ENCODE measurements around the gene SUSD5. TPM values are rescaled to one million over a fixed set of nuclear protein-coding genes. Genes with fewer than 3 reads are reported as not detected.

The SUSD5 gene
- total and polyA plus RNA-seq, 2 of the 4 experiments (the other 2 are of a cell fraction): 1.4 to 2.9 TPM

DNA sequence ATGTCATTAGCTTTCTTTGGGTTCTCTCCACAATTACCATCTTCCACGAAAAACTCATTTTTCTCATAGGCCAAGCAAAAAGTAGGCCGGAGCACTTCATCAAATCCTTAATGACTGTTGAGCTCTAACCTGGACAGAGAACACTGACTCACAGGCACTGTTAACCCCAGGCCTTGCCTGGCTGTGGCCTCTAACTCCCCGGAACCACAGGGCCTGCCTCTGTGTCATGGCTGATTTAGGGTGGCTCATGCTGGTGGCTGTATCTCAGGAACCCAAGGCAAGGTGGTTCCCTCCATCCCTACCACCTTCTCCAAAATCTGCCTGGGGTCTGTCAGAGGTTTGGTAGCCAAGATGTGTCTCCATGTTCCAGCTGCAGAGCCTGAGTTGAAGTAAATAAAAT is 101.1 kb downstream of the SUSD5 start:
- no peaks in the 10 kb centered on the region for H3K9me3 ChIP-seq (ENCODE audit: control insufficient read depth, insufficient read depth, low read length)
- no peak overlapping the region for H2BK120ac ChIP-seq (ENCODE audit: low read depth, low read length)
- peaks cover 8% of the 10 kb centered on the region; the same call in 1 of the 2 replicates for H4K20me1 ChIP-seq (ENCODE audit: insufficient read depth, low read length)
- H3K4me1 ChIP-seq (ENCODE audit: control insufficient read depth, insufficient read depth, low read length): no peaks in the 10 kb centered on the region; the same call in 1 of the 2 replicates
- no peak overlapping the region for H2BK20ac ChIP-seq (ENCODE audit: low read depth, low read length)
- H3K23ac ChIP-seq (ENCODE audit: low read depth, low read length): no peak overlapping the region
- in situ Hi-C loops (cut with MboI; ENCODE audit: low sequenced_read_pairs): no loop called here
- no CpG with 5 or more reads among the region's 3 CpGs for WGBS, 2 experiments (ENCODE audit: extremely low coverage in 2 of 2, insufficient read length in 1 of 2)
- peaks cover 7% of the 10 kb centered on the region for H3K9me1 ChIP-seq (ENCODE audit: insufficient read depth, low read length)
- no peak overlapping the region for H3K9ac ChIP-seq (ENCODE audit: low read depth, low read length)
- no peak overlapping the region for H4K5ac ChIP-seq (ENCODE audit: low read depth, low read length)
- ChIA-PET POLR2A (ENCODE audit: unreplicated experiment) (no interaction called here), CTCF (no interaction called here)
- dilution Hi-C loops (cut with HindIII; ENCODE audit: low sequenced_read_pairs, unreplicated experiment): no loop called here
- H3K18ac ChIP-seq (ENCODE audit: low read depth, low read length): no peak overlapping the region
- DNase-seq (no peak), ATAC-seq (ENCODE audit: low read depth) (no peak)
- no peak overlapping the region for H3K4me3 ChIP-seq (ENCODE audit: insufficient read depth, low read depth, low read length)
- no peak overlapping the region for H4K8ac ChIP-seq (ENCODE audit: low read depth in 2 of 2, low read length in 2 of 2)
- H3K36me3 ChIP-seq (ENCODE audit: control insufficient read depth, insufficient read depth, low read length): peaks cover 10% of the 10 kb centered on the region
- no peaks in the 10 kb centered on the region for H3K27me3 ChIP-seq (ENCODE audit: control insufficient read depth, insufficient read depth, low read length)
- no peak overlapping the region for H4K91ac ChIP-seq (ENCODE audit: insufficient read depth, low read depth, low read length)
- no TSS peak for BruUV-seq (replicated peaks)
- intact Hi-C loops (cut with micrococcal nuclease): no loop called here
- H2BK15ac ChIP-seq (ENCODE audit: low read depth, low read length): no peak overlapping the region
- peaks cover 31 to 60% of the 10 kb centered on the region in 2 experiments for H3K79me1 ChIP-seq (ENCODE audit: low read depth in 1 of 2, low read length in 2 of 2)
- no peak overlapping the region for H2AK5ac ChIP-seq (ENCODE audit: low read depth, low read length)
- TF ChIP-seq CEBPB (IDR thresholded peaks at IDR 0.05; ENCODE audit: low read depth, low read length) (no peak), FOS (IDR thresholded peaks at IDR 0.05; ENCODE audit: low read depth, low read length) (no peak), CHD1 (IDR thresholded peaks at IDR 0.05; ENCODE audit: low read depth, low read length) (no peak), CTCF (conservative IDR thresholded peaks at IDR 0.05; ENCODE audit: low read depth, low read length) (no peak), RAD21 (IDR thresholded peaks at IDR 0.05; ENCODE audit: low read length) (no peak), MXI1 (IDR thresholded peaks at IDR 0.05; ENCODE audit: borderline replicate concordance, low read depth, low read length) (no peak), MAFK (IDR thresholded peaks at IDR 0.05; ENCODE audit: low read depth, low read length) (no peak), BHLHE40 (IDR thresholded peaks at IDR 0.05; ENCODE audit: low read depth, low read length) (no peak), USF2 (IDR thresholded peaks at IDR 0.05; ENCODE audit: low read depth, low read length) (no peak), POLR2A (IDR thresholded peaks at IDR 0.05; ENCODE audit: low read depth, low read length) (no peak), MAZ (IDR thresholded peaks at IDR 0.05; ENCODE audit: borderline replicate concordance, low read depth, low read length) (no peak), ELK1 (IDR thresholded peaks at IDR 0.05; ENCODE audit: borderline replicate concordance, low read depth, low read length) (no peak), NFE2L2 (IDR thresholded peaks at IDR 0.05; ENCODE audit: low read depth, low read length) (no peak), SMC3 (IDR thresholded peaks at IDR 0.05; ENCODE audit: low read depth, low read length) (no peak), RFX5 (IDR thresholded peaks at IDR 0.05; ENCODE audit: low read depth, low read length) (no peak), RCOR1 (IDR thresholded peaks at IDR 0.05; ENCODE audit: insufficient replicate concordance, low read length) (no peak)
- H3K14ac ChIP-seq (replicated peaks; ENCODE audit: low read depth, low read length): no peak overlapping the region
- no peak overlapping the region for H2AK9ac ChIP-seq (replicated peaks; ENCODE audit: low read depth, low read length, poor library complexity)
- H3K56ac ChIP-seq (ENCODE audit: extremely low read depth, insufficient read depth, low read length): no peak overlapping the region
- no peak overlapping the region for H3K4me2 ChIP-seq (ENCODE audit: low read depth, low read length)
- no peak overlapping the region for H2AFZ ChIP-seq (replicated peaks; ENCODE audit: low read length, poor library complexity)
- no peak overlapping the region for H3K4ac ChIP-seq (ENCODE audit: low read depth, low read length)
- no peak overlapping the region for H3K27ac ChIP-seq (ENCODE audit: insufficient read depth, low read length)
- H2BK5ac ChIP-seq (ENCODE audit: low read depth, low read length, poor library complexity, severe bottlenecking): no peak overlapping the region

All from IMR-90 (cell line).